ENCODE data around the gene SURF4.

DNA sequence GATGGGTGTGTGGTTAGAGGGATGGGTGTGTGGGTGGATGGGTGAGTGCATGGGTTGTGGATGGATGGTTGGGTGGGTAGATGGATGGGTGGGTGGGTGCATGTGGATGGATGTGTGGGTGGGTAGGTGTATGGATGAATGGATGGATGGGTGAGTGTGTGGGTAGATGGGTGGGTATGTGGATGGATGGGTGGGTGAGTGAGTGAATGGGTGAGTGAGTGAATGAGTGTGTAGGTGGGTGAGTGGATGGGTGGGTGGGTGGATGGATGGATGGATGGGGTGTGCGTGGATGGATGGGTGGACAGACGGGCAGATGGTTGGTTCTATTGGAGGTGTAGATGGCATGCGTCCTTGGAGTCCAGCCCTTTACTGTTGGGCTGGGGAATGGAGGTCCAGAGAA, 17.5 kb upstream of the SURF4 start:
- TF ChIP-seq EZH2 (IDR thresholded peaks at IDR 0.05) (no peak), POLR2AphosphoS5 (IDR thresholded peaks at IDR 0.05; ENCODE audit: borderline replicate concordance, low read depth, low read length) (no peak), FOXP2 (optimal IDR thresholded peaks at IDR 0.05; ENCODE audit: control extremely low read depth, extremely low read length, insufficient read depth) (no peak)
